ENCODE data around the gene SIAH1.
A peak's percentile ranks its signal among the peaks of the same experiment; 100 is the strongest.
"Not testable (repeated sequence)": the region's sequence is repeated elsewhere in the genome, so short reads cannot be mapped to it uniquely, and the experiment has no call there.

The SIAH1 gene

DNA sequence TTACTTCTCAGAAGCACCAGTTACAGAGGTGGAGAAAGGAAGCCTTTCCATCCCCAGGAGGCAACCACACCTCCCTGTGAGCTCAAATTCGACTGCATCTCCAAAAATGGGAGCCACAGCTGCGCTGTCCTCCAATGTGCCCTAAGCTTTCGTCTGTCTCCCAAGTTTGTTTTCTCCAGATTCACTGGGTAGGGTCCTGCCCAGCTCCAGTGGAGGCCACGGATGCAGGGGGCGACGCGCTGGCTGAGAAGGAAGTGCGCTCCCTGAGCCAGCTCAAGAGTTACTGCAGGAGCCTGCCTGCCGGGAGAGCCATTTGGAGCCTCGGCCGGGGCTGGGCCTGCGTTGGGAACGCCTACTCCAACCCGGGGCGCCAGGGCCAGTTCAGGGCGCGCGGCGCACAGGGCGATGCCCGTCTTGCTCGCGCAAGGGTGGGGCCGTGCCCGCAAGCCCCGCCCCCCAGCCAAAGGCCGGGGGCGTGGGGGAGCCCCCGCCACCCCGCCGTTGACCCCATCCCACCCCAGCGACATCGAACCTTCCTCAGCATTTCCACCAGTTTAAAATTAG lies 19.5 kb downstream of the SIAH1 start:
- DNase-seq: peak; percentile 89 to 90

DNA sequence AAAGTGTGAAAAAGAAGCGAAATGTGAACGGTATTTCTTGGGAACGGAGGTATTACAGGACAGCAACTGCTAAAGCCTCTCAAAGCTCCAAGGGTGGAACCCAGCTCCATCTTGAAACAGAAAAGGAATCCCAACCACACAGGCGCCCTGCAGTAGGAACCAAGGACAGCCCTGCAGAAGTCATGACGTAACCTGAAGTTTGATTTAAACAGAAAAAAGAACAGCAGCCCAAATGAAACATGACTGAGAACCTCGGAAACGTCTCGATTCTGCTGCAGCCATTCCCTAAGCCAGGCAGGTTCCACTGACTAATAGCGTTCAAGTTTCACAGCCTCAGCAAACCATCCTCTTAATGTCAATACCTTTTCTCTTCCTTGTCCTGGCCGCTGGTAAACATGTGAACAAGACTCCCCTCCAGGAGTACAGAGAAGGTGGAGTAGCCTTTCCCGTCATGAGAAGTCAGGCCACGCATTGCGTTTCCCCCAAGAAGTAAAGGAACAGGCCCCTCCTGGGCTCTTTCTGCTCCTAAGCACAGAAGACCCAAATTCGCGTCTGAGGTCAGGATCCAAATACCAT lies 20.1 kb downstream of the SIAH1 start:
- DNase-seq: no peak

DNA sequence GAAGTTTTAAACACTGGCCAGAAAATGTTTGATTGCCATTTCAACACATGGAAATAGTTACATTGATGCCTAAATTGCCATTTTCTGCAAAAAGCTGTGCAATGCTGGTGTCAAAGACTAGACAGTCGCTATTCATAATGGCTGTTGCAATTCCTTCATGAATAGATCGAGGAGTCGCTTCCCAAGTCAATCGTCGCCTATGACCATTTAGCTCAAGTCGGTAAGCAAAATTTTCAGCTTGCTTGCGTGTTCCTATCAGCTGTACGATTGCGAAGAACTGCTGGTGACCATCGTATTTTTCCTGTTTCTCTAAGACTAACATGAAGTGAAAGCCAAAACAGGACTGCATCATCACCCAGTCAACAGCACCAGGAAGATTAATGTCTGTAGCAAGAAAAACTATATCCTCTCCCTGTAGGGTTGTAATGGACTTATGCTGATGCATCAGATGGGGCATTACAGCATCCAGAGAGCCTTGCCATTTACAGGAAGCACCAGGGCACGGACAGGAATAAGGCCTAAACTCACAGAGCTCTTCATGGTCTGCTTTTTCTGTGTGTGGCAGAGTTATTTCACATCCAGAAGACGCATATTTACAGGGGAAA lies 23.6 kb downstream of the SIAH1 start:
- DNase-seq: no peak

DNA sequence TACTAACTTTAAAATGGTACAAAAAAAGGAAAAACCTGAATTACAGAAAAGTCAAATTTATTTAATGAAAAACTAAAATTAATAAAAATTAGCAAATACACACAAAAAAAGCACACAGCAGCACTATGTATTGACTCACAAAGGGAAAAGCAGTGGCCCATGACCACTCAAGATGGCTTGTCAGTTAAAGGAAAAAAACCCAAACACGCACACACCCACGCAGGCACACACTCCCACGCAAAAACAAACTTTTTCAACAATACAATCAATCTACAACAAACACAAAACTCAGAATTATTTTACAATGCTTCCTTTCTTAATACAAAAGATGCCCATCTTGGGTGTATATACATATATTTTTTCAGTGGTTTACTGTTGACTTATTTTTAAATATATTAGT lies 24.2 kb downstream of the SIAH1 start:
- no peak for DNase-seq

DNA sequence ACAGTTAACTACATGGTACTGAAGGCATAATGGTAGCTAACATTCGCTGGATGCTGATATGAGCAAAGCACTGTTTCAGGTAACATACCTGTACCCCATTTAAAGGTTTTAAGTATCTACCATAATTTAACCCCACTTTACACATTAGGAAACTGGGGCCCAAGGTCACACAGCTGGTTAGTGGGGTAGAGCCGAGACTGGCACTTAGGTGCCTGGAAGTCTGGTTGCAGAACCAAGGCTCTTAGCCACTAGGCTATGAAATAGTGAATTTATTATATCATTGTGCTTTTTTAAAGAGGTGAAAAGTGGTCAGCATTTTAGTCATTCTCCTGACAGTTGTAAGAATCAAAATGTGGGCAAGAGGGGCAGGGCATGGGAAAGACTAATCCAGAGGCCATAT lies 25.2 kb downstream of the SIAH1 start:
- no peak for DNase-seq

DNA sequence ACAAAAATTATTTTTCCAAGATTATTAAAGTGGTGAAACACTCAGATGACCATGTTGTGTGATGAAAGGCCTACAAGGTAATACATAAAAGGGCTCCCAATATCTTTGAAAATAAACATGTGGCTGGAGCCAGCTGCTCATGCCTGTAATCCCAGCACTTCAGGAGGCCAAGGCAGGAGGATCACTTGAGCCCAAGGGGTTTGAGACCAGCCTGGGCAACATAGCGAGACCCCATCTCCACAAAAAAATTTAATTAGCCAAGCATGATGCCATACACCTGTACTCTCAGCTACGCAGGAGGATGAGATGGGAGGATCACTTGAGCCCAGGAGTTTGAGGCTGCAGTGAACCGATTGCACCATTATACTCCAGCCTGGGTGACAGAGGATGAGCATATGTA lies 26.8 kb downstream of the SIAH1 start:
- DNase-seq: no peak

DNA sequence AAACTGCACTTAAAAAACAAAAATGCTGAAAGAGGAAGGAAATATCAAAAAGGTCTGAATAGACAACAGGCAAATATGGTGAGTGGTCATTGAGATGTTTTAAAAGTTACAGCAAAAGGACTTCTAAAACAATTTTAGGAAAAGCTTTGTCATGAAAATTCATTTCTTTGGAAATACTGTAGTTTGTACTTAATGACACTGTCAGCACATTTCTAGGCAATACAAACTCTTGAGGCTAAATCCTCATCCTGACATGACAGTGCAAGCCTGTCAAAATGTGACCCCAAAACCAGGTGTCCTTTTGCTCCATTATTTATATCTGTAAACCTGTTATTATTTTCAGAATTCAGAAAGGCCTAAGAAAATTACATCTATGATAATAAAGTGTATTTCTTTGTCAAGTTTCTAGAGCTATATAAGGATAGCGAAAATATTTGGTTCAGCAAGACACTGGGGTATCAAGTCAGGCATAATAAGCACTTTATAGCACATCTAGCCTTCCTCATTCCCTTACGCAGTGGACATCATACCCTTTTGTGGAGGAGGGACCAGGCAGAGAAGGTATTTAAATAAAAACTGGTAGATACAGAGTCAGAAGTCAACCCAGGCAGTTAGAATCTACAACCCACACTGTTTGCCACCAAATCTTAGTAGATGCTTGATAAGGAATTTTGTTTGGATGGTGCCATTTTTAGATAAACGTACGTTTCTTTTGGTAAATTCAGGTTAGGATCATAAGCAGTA lies 28.4 kb downstream of the SIAH1 start:
- no peak for DNase-seq

DNA sequence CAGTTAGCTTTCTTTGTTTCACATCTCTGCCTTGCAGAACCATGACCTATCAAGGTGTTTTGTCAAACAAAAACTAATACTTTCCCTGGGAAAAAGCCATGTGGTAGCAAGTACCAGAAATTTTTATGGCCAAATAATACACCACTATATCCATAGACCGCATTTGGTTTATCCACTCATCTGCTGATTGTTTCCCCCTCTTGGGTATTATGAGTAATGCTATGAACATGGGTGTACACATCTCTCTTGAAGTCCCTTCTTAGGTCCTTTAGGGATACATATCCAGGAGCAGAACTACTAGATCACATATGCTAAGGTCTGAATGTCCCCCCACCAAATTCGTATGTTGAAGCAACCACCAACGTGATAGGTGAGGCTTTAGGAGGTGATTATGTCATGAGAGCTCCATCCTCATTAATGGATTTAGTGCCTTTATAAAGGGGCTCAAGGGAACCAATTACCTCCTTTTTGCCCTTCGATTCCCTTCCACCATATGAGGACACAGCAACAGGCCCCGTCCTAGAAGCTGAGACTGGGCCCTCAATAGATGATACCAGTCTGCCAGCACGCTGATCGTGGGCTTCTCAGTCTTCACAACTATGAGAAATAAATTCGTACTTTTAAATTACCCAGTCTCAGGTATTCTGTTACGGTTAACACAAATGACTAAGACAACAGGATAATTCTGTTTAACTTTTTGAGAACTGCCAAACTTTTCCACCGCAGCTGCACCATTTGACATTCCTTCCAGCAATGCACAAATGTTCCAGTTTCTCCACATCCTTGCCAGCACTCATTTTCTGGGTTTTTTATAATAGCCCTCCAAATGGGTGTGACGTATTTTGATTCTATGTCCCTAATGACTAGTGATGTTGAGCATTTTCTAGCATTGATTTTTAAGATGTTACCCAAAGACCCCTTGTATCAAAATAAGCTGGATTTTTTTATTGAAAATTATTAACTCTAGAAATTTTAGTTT lies 30.0 kb downstream of the SIAH1 start:
- DNase-seq: no peak

DNA sequence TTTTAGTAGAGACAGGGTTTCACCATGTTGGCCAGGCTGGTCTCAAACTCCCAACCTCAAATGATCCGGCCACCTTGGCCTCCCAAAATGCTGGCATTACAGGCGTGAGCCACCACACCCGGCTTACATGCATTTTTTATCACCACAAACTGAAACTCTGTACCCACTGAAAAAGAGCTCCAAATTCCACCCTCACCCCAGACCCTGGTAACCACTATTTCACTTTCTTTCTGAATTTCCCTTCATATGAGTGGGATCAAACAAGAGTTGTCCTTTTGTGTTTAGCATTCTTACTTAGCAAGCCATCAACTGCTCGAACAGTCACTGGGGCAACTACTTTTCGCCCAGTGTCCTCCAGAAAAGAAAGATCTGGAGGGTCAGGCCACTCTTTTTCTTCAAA lies 30.8 kb downstream of the SIAH1 start:
- not testable (repeated sequence) for DNase-seq

DNA sequence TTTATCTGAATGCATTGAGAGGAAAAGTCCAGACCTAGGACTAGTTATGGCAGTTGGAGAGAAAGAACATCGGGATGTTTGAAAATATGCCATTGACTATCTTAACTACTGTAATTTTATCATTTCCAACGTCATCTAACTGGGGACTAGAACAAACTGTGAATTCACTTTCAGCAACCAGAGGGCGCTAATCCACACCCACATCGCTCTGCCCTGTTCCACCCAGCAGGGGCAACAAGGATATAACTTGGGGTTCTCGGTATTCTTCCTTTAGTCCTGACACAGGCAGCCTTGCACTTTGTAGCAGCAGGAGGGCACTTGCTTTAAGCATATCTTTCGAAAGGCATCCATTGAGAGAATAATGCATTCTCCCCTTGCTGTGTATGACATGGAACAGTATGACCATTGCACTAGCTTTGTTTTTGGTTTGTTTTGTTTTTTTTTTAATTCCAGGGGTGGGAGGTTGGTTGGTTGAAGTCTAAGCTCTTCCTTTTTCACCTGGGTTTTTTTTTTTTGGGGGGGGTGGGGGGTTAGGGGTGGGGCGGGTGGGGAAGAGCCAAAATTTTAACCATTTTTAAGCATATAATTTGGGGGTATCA lies 31.5 kb downstream of the SIAH1 start:
- peak; percentile 71 to 85 for DNase-seq

DNA sequence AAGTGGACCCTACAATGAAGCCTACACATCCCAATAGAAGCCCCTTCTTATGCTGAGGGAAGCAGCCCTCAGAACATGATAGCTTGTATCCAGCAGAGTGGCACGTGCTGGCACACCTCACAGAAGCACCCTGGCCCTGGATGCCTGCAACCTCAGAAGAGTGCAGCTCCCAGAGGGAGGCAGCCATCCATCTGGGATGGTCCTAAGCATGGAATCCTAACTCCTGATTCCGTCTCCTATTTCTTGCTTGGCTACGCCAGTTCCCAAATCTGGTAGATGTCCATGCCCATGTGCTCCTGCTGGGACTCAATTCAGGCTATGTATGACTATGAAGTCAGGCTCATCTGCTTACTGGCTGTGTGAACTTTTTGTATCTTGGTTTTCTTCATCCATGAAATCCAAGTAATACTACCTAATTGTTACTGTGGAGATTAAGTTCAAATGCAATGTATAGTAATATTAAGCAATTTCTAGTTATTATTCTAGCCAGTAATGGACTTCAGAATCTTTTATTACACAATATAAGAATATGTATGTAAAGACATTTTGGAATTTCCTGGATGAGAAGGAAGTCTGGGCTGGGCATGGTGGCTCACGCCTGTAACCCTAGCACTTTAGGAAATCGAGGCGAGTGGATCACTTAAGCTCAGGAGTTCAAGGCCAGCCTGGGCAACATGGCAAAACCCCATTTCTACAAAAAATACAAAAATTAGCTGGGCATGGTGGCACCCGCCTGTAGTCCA lies 32.4 kb downstream of the SIAH1 start:
- DNase-seq: peak; percentile 73 to 85

DNA sequence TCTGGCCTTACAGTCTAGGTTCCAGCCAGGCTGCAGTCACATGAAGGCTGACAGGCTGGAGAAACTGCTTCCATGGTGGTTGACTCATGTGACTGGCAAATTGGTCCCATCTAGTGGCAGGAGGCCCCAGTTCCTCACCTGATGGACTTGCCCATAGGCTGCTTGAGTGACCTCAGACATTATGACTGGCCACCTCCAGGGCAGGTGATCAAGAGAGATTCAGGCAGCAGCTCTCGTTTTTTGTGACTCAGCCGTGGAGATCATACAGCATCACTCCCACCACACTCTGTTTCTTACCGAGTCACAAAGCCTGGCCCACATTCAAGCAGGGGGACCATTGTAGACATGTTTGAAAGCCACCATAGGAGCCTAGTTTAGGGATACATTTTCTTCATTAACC lies 34.5 kb downstream of the SIAH1 start:
- no peak for DNase-seq

DNA sequence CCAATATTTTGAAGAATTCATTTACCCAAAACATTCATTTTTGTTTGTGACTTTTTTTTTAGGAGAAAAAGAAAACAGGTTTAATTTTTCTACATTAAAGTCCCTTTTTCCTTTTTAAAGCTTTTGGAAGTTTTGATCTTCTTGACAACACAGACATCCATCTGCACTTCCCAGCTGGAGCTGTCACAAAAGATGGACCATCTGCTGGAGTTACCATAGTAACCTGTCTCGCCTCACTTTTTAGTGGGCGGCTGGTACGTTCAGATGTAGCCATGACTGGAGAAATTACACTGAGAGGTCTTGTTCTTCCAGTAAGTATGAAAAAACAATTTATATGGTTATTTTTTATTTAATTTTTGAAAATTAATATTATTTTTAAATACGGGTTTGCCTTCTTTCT lies 37.2 kb downstream of the SIAH1 start:
- DNase-seq: no peak

DNA sequence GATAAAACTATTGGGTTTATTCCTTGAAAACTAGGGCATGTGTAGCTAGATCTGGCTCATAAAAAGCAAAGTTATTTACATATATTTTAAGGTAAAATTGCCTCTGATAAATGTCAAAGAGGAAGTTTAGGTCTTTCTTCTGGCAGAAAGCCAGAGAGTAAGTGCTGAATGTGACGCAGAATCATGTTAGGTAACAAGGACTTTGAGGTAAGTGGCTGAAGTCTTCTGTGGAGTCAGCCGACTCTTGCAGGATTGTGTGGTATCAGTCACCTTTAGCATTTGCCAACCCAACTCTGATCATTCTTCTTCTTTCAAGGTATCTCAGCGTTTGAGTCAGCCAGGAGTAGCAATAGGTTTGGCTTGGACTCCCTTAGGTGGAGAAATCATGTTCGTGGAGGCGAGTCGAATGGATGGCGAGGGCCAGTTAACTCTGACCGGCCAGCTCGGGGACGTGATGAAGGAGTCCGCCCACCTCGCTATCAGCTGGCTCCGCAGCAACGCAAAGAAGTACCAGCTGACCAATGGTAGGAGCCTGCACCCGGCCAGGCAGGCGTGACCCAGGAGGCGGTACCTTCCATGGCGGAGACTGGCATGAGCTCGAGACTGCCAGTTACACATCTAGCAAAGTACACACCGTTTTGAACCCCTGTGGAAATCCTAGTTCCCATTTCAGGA lies 37.9 kb downstream of the SIAH1 start:
- DNase-seq: peak; percentile 29 to 35

DNA sequence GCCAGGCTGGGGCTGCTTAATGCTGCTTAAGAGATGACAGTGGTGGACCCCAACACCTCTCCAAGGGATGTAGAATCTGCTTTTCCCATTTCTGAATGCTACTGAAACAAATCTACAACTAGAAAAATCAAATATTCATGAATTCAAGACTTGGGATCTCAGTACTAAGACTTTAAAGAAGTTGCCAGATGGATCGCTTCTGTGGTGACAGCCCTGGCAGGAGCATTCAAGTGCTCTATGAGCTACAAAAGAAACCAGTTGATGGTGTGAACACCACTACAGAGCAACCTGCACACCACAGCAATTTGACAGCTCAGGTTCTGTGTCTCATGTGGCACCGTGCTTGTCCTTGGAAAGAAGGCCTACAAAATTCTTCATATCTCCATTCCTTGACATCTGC lies 42.6 kb downstream of the SIAH1 start:
- no peak for DNase-seq

DNA sequence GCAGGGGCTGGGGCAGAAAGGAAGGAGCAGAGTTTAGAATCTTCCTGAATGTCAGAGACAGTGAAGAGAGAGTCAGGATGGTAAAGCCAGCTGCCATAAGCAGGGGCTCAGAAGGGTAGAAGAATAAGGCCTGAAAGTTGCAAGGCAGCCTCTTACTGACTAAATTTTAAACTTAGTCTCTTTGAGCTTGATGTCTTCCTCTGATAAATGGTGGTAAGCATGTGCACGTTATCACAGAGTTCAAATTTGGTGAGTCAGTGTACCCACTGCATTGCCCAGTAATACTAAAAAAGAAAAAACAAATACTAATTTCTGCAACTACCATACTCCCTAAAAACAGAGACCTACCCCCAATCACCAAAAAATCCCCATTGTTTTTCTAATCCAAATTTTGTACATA lies 45.2 kb downstream of the SIAH1 start:
- no peak for DNase-seq

DNA sequence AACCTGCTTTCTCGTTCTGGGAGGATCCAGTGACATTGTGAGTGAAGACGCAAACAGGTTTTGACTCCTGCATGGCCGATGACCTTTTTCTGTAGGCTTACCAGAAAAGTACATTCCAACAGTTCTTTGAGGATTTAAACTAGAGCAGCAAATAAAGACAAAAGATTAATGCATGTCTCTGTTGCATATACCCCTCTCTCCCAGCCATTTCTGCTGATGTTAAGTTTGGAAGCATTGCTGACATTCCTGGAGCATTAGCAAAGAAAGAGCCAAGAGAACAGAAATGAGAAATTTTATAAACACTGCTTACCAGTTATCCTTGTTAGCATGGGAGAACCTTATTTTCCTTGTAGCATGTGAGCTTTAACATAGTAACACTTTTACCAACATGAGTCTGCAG lies 49.3 kb downstream of the SIAH1 start:
- no peak for DNase-seq

DNA sequence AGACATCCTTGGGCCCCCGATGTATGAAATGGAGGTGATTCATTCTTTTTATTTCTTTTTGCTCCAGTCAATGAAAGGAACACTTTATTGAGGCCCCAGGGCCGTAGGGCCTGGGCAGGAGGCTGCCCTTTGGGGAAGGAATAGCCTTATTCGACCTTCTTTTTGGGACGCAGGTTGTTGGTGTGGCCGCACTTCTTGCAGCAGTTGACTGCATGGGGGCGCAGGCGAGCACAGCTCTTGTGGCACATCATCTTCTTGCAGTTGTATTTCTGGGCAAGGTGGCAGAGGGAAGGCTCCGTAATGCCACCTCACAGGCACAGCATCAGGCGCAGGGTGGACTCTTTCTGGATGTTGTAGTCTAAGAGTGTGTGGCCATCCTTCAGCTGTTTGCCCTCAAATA lies 50.9 kb downstream of the SIAH1 start:
- no peak for DNase-seq

DNA sequence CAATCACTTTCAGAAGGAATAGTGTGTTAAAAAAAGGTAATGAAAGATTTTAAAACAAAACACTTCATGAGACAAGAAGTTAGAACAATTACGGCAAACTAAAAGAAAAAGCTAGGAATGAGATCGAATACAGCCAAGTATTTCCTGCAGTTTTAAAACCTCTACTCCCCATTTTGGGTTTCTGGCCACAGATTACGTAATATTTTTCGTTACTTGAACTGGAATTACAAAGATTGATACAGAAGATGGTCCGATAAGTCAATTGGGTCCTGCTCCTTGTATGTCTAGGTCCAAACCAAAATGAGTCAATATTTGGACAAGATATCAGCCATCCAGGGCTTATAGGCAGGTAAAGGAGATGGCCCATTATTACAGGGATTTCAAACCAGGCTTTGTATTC lies 52.2 kb downstream of the SIAH1 start:
- DNase-seq: no peak

DNA sequence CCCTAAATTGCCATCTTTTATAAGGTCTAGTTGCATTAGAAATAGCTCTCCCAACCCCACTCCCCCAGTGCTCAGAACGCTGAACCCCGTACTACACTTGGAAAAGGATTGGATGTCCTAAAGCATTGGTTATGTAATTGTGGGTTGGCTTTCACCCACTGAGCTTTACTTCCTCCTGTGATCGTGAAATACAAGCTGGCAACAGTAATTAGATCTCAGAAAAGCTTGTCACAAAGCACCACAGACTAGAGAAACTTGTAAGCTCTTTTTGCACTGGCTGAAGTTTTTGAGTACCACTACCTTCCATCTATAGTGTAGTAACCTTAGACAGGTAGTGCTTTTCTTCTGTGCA lies 54.4 kb downstream of the SIAH1 start:
- DNase-seq: peak; percentile 59 to 78

DNA sequence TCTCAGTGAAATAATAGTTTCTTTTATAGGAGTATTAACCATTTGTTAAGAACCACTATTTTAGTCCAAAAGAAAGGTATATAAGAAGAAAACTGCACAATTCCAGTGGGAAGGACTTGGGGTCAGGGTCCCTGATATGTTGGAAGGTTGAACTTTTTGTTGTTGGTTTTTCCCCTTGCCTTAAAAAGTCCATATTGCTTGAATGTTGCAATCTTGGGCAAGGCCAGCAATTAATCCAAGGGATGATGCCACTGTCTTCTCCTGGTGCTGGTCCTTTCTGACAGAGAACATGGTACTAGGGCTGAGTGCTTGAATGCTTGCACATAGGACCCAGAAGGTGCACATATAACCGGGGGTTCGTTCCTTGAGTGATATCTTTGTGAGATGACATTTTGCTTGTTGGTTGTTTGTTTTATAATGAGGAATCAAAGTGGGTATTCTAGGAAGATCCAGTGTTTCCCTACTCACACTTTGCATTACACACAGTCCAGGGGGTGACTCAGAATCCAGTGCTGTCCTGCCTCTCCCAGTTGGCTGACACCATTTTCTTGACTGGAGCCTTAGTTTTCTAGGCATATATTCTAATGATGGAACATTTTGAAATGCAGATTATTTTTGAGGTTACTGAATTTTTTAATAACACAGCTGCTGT lies 54.9 kb downstream of the SIAH1 start:
- peak; percentile 52 to 77 for DNase-seq

Data from inflammatory macrophage treated with lipopolysaccharide for 1 hour (primary cell).